Activated CD4-positive, alpha-beta memory T cell treated with anti-CD3 and anti-CD28 coated beads, Interleukin-2, amount 10 ng/mL, durations not matched to agents 7 days and 5 days (primary cell): ENCODE results near the gene SAMD4B. TPM values are rescaled to one million over a fixed set of nuclear protein-coding genes. Genes with fewer than 3 reads are reported as not detected.
A peak's percentile ranks its signal among the peaks of the same experiment; 100 is the strongest.

ENCODE experiments used
- CTCF ChIA-PET: fragments of 350-600 bp; sonication (Branson Sonifier 250); formaldehyde crosslinking; loops from one replicate; lab custom pipeline; 2021; ENCODE audit warnings: antibody characterized with exemption, inconsistent platforms; lab: Charles Lee
- POLR2A ChIA-PET: fragments of 350-600 bp; sonication (Branson Sonifier 250); formaldehyde crosslinking; loops from one replicate; lab custom pipeline; 2021; ENCODE audit warnings: antibody characterized with exemption; lab: Charles Lee
- DNase-seq: peaks from one replicate; pipeline ENCODE4 v3.0.0-alpha.2; 2020
- H3K27ac Mint-ChIP-seq: one replicate; pipeline ENCODE4 v1.8.0; 2021; ENCODE audit warnings: mild to moderate bottlenecking, mixed read lengths
- H3K27me3 Mint-ChIP-seq: one replicate; pipeline ENCODE4 v1.8.0; 2021; ENCODE audit warnings: mixed read lengths
- H3K36me3 Mint-ChIP-seq: one replicate; pipeline ENCODE4 v1.8.0; 2021; ENCODE audit warnings: low read depth, mixed read lengths
- H3K4me1 Mint-ChIP-seq: one replicate; pipeline ENCODE4 v1.8.0; 2021; ENCODE audit warnings: mixed read lengths
- H3K4me3 Mint-ChIP-seq: one replicate; pipeline ENCODE4 v1.8.0; 2021; ENCODE audit warnings: mild to moderate bottlenecking, mixed read lengths
- H3K9me3 Mint-ChIP-seq: one replicate; pipeline ENCODE4 v1.8.0; 2021; ENCODE audit warnings: mixed read lengths
- total RNA-seq, 2 experiments: library from RNA; stranded (reverse); gene quantifications; one replicate each; pipeline ENCODE4 v1.2.3, GENCODE V29; 2021

Gene SAMD4B
- total RNA-seq, 2 experiments from 2014 or later: 53.9 to 54.8 TPM

DNA sequence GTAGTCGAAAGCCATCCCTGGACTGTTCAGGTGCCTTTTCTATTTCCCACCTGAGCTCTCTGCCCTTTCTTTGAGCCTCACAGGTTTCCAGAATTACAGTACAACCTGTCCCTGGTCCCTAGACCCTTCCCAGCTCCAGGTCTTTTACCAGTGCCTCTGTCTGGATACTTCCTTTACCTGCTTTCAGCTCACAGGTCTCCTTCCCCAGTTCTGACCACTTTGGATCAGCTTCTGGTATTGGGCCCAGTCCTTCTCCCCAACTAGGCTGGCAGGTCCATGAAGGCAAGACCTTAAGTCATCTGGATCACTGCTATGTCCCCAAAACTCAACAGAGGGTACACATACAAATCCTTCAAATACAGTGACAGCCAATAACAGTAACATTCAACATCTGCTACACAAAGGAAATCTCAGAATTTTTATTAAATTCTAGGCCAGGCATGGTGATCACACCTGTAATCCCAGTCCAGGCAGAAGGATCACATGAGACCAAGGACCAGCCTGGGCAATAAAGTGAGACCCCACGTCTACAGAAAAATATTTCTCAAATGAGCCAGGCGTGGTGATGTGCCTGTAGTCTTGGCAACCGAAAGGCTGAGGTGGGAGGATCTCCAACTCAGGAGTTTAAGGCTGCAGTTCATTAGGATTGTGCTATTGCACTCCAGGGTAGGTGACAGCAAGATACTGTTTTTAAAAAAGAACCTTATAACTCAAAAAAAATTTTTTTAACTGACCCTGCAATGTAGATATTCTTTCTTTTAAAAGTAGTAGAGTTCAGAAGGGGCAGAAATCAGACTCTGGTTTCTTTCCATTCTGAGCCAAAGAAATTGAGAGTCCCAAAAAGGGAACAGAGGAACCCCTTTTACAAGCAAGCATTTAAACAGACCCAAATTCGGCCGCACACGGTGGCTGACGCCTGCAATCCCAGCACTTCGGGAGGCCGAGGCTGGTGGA lies 92.2 kb downstream of the SAMD4B start:
- DNase-seq: no peak
- CTCF ChIA-PET: interaction anchor here (0.6 to 1.9 kb wide), 14 partner anchors 11 to 536 kb away, joined by 3 to 25 read pairs (median 8); partner anchors contain the start of genes EID2B, GMFG, MED29 and PAF1
- POLR2A ChIA-PET: interaction anchor here (1.0 to 6.8 kb wide), 20 partner anchors 8 to 222 kb away, joined by 3 to 157 read pairs (median 14); partner anchors contain the start of genes EID2B, GMFG, MED29 and PAF1
- Mint-ChIP-seq H3K4me1 (peaks cover 65% of the 10 kb centered on the region), H3K27me3 (no peaks in the 10 kb centered on the region), H3K4me3 (peak overlapping the region; percentile 99), H3K27ac (peak overlapping the region; percentile 98), H3K36me3 (peaks cover 45% of the 10 kb centered on the region), H3K9me3 (no peaks in the 10 kb centered on the region)

Other genes with a start within 250 kb of the SAMD4B start
- 10 to 100 TPM; 16.2 to 19.6 TPM for gene PAK4, start 216.6 kb upstream of the SAMD4B start, total RNA-seq
- gene NCCRP1, start 145.5 kb upstream of the SAMD4B start, total RNA-seq: not detected
- not detected for gene SYCN, start 138.2 kb upstream of the SAMD4B start, total RNA-seq
- gene IFNL3, start 97.4 kb upstream of the SAMD4B start, total RNA-seq: not detected
- not detected for gene IFNL4, start 93.6 kb upstream of the SAMD4B start, total RNA-seq
- gene IFNL2, start 74.0 kb upstream of the SAMD4B start, total RNA-seq: not detected
- gene IFNL1, start 46.0 kb upstream of the SAMD4B start, total RNA-seq: under 1 TPM; 0.38 to 0.43 TPM
- 1 to 10 TPM; 9.2 to 9.3 TPM for gene LRFN1, start 21.6 kb upstream of the SAMD4B start, total RNA-seq
- gene GMFG, start 6.4 kb upstream of the SAMD4B start, total RNA-seq: 100 to 1,000 TPM; 705 to 721 TPM
- 10 to 100 TPM; 44.0 to 47.2 TPM for gene PAF1, start 48.7 kb downstream of the SAMD4B start, total RNA-seq
- gene MED29, start 49.0 kb downstream of the SAMD4B start, total RNA-seq: 10 to 100 TPM; 32.3 to 34.5 TPM
- gene ZFP36, start 64.4 kb downstream of the SAMD4B start, total RNA-seq: 100 to 1,000 TPM; 189 to 194 TPM
- 10 to 100 TPM; 82.4 to 93.0 TPM for gene PLEKHG2, start 70.2 kb downstream of the SAMD4B start, total RNA-seq
- 1,000 to 10,000 TPM; 2,238 to 2,243 TPM for gene RPS16, start 93.5 kb downstream of the SAMD4B start, total RNA-seq
- gene SUPT5H, start 103.2 kb downstream of the SAMD4B start, total RNA-seq: 100 to 1,000 TPM; 153 to 159 TPM
- gene TIMM50, start 138.4 kb downstream of the SAMD4B start, total RNA-seq: 10 to 100 TPM; 44.0 to 44.8 TPM
- under 1 TPM; 0.28 to 0.30 TPM for gene DLL3, start 156.5 kb downstream of the SAMD4B start, total RNA-seq
- not detected for gene SELENOV, start 172.7 kb downstream of the SAMD4B start, total RNA-seq
- 1 to 10 TPM; 4.5 to 4.7 TPM for gene EID2B, start 190.4 kb downstream of the SAMD4B start, total RNA-seq
- 10 to 100 TPM; 14.8 to 15.2 TPM for gene EID2, start 197.7 kb downstream of the SAMD4B start, total RNA-seq